ENCODE results near the gene RHBDF2.

GRCh38 chr17:76527430-76528111 is 26.3 kb upstream of the RHBDF2 start:
- no peak for TF ChIP-seq POLR2A (IDR thresholded peaks at IDR 0.05; ENCODE audit: low read depth, low read length)
- TF ChIP-seq POLR2AphosphoS5 (IDR thresholded peaks at IDR 0.05; ENCODE audit: low read depth, low read length): no peak

All from GM12892 (cell line).